Kidney epithelial cell (primary cell): ENCODE results near the gene ID4. TPM values are rescaled to one million over a fixed set of nuclear protein-coding genes. Genes with fewer than 3 reads are reported as not detected.

Source experiments
- DNase-seq: peaks from one replicate; pipeline ENCODE4 v3.0.0-alpha.2; 2010; ENCODE audit warnings: low read depth
- H3K27me3 ChIP-seq: 2 replicates; pipeline ENCODE4 v1.6.0; 2011; ENCODE audit warnings: low read length; ENCODE audit not compliant: control insufficient read depth, insufficient read depth
- H3K36me3 ChIP-seq: 2 replicates; pipeline ENCODE4 v1.5.1; 2011; ENCODE audit warnings: low read length; ENCODE audit not compliant: control insufficient read depth, insufficient read depth
- H3K4me3 ChIP-seq: 2 replicates; pipeline ENCODE4 v1.5.1; 2011; ENCODE audit warnings: low read depth, mild to moderate bottlenecking, control low read depth, low read length
- total RNA-seq: library from RNA; depleted of rRNA; stranded (reverse); fragments of >200 nt; gene quantifications from 2 replicates; pipeline ENCODE4 v1.2.3, GENCODE V29; 2015
- TF ChIP-seq, protein P1 (sequence below): IDR thresholded peaks from 2 replicates; pipeline ENCODE4 v1.5.1; 2011; ENCODE audit warnings: mild to moderate bottlenecking, moderate library complexity, low read length, control low read depth, inconsistent platforms; ENCODE audit not compliant: insufficient read depth, poor library complexity, severe bottlenecking

The ID4 gene
- total RNA-seq, 1 donor from 2014 or later = 17.3 TPM

DNA sequence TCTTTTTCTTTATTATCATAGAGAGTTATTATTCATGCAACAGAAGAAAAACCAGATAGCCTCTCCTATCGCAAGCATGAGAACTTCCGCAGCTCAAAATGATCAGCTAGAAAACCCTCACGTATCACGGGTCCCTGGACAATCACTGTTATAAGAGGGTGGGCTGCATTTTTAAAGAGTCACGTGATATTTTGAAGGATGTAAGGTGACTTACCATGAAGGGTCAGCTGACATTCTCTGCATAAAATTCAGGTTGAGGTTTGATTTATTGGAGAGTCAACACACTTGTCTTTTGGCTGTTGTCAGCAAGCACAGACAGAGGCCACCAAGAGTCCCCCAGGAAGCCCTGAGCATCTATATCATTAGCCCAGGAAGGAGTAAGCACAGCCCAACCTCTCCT is 39.5 kb downstream of the ID4 start:
- no peak for DNase-seq
- Histone ChIP-seq H3K36me3 (no peaks in the 10 kb centered on the region), H3K27me3 (no peaks in the 10 kb centered on the region), H3K4me3 (no peak overlapping the region)
- TF ChIP-seq, protein P1, sequence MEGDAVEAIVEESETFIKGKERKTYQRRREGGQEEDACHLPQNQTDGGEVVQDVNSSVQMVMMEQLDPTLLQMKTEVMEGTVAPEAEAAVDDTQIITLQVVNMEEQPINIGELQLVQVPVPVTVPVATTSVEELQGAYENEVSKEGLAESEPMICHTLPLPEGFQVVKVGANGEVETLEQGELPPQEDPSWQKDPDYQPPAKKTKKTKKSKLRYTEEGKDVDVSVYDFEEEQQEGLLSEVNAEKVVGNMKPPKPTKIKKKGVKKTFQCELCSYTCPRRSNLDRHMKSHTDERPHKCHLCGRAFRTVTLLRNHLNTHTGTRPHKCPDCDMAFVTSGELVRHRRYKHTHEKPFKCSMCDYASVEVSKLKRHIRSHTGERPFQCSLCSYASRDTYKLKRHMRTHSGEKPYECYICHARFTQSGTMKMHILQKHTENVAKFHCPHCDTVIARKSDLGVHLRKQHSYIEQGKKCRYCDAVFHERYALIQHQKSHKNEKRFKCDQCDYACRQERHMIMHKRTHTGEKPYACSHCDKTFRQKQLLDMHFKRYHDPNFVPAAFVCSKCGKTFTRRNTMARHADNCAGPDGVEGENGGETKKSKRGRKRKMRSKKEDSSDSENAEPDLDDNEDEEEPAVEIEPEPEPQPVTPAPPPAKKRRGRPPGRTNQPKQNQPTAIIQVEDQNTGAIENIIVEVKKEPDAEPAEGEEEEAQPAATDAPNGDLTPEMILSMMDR = no peak

DNA sequence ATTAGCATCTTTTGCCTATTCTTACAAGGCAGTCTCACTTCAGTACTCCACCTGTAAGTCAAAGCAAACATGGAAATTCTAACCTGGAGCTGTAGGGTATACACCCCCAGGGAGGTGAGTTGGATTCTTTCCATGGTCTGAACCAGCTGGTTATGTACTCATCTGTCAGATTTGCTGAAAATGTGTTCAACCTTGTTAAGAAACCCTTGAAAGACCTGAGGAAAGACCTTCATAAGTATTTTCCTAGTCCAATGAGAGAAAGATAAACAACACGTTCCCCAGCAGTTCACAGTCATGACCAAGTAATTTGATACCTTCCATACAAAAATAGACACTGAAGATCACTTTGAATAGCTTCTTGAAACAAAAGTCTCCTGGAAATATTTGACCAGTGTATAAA is 42.5 kb downstream of the ID4 start:
- no peak for DNase-seq
- no peaks in the 10 kb centered on the region for H3K36me3 ChIP-seq
- TF ChIP-seq, protein P1 = no peak

DNA sequence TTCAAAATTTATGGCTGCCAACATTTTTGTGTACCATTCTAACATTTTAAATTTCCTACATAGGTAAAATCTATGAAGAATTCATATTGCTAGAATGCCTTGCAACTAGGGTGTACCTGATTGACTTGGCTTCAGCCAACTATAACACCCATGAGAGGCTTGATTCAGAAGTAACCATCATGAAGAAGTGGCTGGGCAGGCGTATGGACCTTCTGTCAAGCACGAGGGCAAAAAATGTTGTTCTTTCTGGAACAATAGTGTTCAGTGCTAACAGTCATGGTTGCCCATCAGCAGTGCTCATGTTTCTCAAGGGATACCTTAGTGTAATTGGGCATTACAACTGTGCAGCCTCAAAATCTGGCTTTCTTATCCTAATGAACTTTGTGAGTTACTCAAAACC is 42.9 kb downstream of the ID4 start:
- Histone ChIP-seq H3K4me3 (no peak overlapping the region), H3K27me3 (no peaks in the 10 kb centered on the region), H3K36me3 (no peaks in the 10 kb centered on the region)
- DNase-seq = no peak
- TF ChIP-seq, protein P1 = no peak

More for the DNA sequence above, 42.5 kb downstream of the ID4 start:
- H3K4me3 ChIP-seq = no peak overlapping the region
- H3K27me3 ChIP-seq = no peaks in the 10 kb centered on the region

DNA sequence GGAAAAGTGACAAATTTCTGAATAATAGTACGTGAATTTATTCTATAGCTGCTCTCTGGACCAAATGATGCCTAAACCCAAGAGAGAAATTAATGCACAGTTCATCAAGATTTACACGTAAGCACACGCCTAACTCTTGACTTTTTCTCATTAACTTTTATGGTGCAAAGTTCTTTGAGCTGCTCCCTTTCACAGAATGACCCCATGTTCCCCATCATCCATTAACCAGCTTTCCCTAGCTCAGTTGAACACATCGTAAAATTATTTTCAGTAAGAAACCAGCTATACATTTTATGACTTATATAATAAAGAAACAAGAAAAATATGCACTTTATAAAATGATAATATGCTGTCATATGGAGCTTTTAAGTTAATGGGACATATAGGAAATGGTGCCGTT is 54.3 kb downstream of the ID4 start:
- TF ChIP-seq, protein P1 = no peak
- no peak for DNase-seq
- no peaks in the 10 kb centered on the region for H3K27me3 ChIP-seq
- no peaks in the 10 kb centered on the region for H3K36me3 ChIP-seq
- no peak overlapping the region for H3K4me3 ChIP-seq
